T-helper 22 cell (primary cell): ENCODE data around the gene TMSB15C.
A peak's percentile ranks its signal among the peaks of the same experiment; 100 is the strongest.
"Not testable (repeated sequence)": the region's sequence is repeated elsewhere in the genome, so short reads cannot be mapped to it uniquely, and the experiment has no call there.

Experiments
- DNase-seq: peaks from one replicate; pipeline ENCODE4 v3.0.0-alpha.2; 2020; ENCODE audit warnings: low read depth

TMSB15C gene

DNA sequence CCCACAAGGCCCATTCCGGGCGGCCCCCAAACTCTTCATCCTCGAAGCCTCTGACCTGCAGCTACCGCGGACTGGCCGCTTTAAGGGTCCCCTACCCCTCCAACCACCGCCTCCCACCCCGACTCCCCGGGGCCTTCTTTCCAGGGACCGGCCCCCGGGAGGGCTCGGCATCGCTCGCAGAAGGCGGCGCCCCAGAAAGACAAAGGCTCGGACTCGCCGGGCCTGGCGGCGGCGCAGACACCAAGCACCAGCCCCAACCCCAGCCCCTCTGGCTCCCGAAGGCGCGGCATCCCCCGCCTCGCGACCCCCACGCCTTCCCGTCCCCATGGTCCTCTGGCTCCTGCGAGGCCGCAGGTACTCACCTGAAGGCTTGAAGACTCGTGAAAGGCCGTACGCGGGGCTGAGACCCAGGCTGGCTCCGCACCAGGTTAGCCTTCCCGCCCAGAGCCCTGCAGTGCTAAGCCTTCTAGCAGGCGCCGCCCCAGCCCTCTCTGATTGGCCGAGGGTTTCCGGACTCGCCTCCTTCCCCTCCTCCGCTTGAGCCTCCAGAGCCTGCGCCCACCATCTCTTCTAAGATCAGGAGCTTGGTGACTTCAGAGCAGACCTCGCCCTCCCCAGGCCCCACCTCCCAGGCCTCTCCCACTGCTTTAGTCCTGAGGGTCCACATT is at the start of gene TMSB15C:
Gene TMSB15C (minus strand): TSS at position 459 of the 668 bp plus-strand sequence.
- not testable (repeated sequence) for DNase-seq

DNA sequence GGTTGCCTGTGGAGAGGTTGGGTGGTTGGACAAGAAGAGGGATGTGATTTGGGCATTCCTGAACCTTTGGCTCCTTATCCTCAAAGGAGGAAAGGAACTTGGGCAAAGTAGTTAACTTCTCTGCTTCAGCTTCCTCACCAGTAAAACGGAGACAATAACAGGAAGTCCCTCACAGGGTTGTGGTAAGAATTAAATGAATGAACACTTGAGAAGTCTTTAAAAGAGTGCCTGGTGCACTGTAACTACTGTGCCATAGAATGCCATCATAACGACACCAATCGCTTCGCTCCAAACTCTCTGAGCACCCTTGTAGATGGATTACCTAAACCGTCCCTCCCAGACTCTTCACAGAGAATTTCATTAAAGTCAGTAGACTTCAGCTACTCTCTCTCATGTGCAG is 46.8 kb upstream of the TMSB15C start:
- DNase-seq = no peak

DNA sequence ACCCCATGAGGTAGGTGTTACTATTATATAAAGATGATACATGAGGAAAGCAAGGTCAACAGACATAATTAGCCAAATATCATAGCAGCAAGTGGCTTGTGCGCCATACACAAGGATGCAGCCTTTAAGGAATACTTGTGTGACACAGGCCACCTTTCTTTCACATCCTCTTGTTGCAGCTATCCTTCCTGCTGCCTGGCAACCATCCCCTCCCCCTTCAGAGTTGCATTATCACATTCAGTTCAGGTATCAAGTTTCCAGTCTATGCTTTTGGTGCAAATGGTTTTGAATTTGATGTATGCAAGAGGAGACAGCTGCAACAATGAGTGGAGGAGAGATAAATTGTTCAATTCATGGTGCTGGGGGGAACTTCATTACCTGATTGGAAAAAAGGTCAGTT is 42.7 kb upstream of the TMSB15C start:
- no peak for DNase-seq

DNA sequence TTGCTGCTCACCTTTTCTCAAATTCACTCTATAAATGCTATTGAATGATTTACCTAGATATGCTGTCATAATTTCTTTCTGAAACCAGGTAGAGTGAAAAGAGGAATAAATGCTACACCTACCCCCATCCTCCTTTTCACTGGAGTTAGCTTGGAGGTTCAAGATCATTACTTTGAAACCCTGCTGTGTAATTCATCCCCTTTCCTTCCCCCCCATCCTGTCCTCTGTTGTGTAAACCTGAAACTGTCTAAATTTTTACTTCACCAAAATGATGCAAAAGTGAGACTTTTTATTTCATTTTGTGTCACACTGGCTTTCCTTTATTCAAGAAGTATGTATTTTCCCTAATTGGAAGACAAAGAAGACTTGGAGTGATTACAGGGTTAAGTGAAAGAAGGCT is 41.7 kb upstream of the TMSB15C start:
- no peak for DNase-seq

DNA sequence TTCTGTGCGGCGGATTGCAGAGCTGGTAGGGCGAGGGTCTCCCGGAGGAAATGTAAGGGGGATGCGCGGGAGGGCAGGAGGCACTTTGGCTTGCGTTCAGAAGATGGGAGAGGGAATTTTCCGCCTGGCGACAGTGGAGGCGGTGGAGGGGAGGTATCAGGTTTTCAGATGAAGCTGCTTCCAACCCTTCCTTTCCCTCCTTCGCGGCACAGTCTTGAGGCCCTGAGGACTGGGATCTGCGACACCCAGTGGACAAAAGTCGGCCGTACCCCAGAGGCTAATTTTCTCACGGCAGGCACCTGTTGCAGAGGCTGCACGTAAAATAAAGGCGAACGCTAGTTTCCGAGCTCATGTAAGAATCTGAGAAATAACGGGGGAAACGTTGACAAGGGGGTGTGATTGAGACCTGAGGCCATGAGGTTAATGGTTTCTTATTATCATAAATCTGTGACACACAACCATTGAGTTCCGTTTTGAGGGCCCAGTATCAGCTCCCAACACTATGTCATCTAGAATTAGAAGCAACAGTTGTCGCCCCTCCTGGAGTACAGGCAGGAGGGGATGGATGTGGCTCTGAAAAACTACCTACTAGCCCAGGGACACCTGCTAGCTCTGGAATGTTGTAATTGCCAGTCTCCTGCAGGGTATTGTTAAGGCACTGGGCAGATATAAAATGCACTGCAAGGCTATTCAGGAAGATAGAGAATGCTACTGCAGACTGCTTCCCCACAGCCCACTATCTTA is 37.4 kb upstream of the TMSB15C start:
- DNase-seq = peak; percentile 14

DNA sequence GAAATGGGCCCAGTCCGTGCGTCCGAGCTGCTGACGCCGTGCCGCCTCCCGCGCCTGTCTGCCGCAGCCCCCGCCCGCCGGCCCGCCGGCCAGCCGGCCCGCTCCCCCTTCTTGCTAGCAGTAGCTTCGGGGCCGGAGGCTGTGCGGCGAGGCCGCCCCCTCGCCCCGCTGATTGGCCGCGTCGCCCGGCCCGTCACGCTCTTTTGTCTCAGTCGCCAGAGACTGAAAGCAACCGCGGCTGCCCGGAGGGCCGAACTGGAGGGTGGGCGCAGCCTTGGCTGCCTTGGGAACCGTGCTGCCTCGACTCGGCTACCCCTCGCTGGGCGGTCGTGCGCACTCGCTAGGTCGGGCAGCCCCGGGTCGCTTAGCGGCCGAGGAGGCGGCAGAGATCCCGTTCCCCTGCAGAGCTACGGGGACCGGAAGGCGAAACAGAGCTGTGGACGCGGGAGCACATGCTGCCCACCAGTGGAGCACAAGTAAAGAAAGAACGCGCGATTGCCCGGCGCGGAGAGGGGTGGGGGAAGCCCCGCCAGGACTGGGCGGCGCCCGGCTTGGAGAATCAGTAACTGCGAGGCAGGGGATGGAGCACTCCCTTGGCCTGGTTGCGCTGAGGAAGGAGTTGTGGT is 36.4 kb upstream of the TMSB15C start, which contains the start of gene ZCCHC18:
Gene ZCCHC18 (plus strand): TSS at position 198 of the 626 bp plus-strand sequence. CDS start 1,589 bp downstream, outside the sequence.
- peak; percentile 8 for DNase-seq

DNA sequence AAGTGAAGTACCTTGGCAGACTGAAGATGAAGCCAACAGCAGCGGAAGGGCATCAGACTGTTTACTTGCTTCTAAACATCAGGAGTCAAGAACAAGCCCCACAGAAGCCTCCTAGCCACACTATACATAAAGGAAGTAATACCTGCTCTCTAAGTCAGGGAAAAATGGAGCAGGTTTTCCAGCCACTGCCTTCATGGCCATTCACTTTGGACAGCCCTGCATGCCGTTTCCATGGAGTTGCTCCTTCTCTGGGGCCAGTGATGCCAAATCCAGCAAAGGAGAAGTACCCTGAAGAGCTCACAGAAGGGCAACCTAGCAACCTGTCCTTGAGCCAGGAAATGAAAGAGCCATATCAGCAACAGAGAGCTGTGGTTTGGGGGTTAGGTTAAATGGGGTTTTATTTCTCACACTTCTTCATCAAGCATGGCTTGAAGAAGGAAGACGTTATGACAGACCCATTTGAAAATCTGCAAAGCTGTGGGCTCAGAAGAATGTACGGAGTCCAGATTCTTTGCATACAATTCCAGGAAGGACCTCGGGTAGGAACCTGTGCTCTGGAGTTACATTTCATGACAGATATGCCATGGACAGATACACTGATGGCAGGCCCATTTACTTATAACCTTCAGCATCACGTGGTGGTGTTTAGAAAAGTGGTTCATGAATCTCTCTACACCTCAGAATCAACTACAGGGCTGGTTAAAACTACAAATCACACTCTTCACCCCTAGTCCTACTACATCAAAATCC is 34.6 kb upstream of the TMSB15C start:
- not testable (repeated sequence) for DNase-seq

DNA sequence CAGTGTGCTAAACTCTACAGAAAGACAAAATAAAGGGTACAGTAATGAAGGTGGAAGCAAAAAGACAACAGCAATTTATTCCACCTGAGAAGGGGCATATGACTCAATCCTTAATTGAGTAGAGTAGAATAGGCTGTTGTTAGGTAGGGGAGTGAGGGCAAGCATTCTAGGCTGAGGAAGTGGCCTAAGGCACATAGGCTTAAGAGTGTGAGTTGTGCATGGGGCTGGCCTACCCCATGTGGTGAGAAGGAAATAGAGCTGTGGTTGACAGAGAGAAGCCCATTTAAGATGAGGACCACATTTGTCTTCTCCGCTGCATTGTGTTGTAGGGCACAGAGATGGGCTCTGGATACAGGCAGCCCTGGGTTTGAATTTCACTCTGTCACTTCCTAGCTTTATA is 32.9 kb upstream of the TMSB15C start:
- no peak for DNase-seq

DNA sequence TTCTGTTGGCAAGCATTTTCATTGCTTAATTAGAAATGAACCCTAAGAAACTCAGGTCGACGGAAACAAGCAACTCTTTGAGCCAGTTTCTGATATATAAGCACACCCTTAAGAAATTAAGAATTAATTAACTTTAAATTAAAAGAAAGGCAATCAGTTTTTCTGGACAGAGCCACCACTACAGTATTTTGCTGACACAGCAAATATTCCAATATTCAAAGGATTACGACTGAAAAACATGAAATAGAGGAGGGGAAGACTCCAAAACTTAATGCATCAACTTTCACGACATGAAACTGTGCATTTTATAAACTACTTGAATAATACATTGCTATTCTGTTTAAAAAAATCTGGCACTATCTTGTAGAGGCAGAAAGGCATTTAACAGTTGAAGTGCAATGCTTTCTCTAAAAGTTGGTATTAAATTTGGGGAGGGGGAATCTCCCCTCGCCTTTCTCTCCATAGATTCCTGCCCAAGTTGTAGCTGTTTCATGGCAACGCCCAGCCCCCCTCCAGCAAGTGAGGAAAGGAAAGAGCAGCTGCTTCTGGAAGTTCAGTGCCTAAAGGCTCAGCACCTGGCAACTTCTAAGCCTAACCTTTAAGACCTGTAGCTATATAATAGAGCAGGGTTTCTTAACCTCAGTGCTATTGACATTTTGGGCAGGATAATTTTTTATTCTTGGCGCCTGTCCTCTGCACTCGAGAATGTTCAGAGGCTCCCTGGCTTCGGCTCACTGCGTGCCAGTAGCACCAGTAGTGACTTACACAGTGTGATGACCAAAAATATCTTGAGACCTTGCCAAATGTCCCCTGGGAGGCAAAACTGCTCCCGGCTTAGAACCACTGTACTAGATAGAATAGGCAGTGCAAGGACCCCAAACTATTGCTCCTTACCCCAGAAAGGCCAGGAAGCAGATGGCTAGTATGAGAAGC is 29.6 kb upstream of the TMSB15C start:
- DNase-seq = no peak

DNA sequence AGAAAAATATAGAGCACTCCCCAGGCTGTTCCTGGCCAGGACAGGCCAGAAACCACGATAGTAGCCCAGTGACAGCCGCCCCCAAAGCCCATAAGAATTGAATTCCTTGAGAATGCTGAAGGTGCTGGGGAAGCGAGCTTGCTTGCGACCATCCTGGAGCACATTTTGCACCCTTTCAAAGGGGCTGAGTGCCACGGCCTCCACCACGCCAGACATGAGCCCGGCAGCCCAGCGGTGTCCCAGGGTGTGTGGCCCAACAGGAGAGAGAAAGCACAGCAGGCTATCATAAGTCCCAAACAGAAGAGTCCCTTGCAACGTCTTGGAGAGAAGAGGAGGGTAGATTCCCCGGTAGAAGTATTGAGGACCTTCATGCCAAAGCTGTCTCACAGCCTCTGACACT is 28.6 kb upstream of the TMSB15C start:
- no peak for DNase-seq

DNA sequence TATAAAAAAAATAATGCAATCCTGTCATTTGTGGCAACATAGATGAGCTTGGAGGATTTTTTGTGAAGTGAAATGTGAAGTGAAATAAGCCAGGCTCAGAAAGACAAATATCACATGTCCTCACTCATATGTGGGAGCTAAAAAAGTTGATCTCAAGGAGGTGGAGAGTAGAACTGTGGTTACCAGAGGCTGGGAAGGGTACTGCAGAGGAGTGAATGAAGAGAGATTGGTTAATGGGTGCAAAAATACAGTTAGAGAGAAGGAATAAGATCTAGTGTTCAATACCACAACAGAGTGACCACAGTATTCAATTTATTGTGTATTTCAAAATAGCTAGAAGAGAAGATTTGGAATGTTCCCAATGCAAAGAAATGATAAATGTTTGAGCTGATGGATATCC is 22.9 kb upstream of the TMSB15C start:
- DNase-seq = no peak

DNA sequence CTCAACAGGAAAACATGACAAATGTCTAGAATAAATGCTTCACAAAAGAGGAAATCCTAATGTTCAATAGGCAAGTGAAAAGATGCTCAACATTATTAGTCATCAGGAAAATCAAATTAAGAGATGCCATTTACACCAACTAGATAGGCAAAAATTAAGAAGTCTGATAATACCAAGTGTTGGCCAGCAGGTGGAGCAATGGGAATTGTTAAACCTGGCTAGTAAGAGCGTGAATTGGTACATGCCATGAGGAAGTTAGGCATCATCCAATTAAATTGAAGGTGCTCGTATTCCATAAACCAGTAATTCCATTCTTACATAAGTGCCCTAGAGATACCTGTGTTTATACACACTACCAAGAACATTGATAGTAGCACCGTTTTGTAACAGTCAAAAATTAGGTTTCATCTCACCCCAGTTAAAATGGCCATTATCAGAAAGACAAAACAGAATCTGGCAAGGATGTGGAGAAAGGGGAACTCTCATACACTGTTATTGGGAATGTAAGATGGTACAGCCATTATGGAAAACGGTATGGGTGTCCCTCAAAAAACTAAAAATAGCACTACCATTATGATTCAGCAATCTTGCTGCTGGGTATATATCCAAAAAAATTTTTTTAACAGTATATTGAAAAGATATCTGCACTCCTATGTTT is 22.2 kb upstream of the TMSB15C start:
- DNase-seq = peak; percentile 15

DNA sequence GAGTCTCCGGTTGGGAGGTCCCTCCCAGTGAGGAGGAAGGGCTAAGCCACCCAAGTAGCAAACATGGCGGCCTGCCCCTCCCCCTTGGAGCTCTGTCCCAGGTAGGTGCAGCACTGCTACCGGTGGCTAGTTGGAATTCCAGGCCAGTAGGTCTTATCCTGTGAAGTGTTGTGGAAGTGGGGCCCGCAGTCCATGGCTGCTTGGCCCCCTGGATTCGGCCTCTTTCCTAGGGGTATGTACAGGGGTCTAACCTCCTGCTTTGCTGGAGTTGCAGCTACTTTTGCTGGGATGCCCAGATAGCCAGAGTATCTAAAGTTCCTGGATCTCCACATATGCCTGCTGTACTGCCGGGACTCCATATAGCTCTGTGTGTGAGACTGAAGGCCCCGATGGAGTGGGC is 9.9 kb upstream of the TMSB15C start:
- DNase-seq = no peak

DNA sequence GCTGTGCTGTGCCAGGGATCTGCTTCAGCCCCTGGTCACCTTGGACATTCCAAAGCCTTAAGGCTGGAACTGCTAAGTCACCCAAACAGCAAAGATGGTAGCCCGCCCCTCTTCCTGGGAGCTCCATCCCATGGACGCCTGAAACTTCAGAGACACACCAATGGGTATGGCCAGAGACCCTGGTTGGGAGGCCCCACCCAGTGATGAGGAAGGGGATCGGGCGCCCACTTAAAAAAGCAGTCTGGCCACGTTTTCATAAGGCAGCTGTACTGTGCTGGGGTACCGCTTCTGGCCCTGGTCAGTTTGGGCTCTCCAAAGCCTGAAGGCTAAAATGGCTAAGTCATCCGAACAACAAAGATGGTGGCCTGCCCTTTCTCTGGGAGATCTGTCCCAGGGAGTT is 9.4 kb upstream of the TMSB15C start:
- DNase-seq = no peak

DNA sequence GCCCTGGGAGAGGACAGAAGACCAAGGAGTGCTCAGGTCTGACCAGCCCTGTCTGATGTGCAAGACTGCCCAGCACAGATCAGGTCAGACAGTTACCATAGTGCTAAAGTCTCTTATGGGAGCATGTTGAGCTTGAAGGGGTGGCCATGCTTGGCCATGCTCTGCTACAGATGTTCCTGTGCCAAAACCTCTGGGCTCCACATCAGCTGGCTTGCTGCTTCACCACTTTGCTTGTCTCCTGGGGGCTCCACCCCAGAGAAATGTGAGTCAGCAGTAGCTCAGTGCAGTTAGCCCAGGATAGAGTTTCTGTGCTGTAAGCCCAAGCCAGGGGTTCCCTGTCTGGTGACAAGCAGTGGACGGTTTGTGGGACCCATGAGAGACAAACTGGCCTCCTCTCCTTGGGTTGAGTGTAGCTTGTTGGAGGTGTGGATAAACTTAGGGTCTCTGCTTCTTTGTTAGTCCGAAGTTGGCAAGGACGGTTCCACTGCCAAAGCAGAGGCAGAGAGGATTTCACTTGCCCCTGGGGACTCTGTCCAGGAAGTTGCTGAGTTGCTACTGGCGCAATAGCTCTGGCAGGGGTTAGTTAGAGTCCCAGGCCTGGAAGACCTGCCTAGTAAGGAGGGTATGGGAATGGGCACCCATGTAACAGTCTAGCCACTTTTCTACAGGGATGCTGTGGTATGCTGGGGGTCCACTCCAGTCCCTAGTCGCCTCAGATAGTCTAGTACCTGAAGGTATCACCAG is 8.7 kb upstream of the TMSB15C start:
- no peak for DNase-seq

DNA sequence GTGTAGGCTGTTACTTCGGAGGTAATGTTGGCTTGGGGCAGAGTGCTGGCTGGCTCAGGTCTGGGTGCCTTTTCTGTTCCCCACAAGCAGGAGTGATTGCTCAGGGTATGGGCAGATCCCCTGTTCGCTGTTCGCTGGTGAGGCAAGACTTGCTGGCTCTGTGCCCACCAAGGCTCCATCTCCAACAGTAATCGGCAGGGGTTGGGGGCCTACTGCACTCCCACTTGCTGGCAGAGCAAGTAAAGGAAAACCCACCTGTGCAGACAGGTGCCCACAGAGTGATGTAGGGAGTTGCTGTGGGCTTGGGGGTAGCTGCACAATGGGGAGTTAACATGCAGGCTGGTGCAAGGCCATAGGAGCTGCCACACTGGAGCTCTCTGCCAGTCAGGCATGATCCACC is 8.0 kb upstream of the TMSB15C start:
- DNase-seq = no peak

DNA sequence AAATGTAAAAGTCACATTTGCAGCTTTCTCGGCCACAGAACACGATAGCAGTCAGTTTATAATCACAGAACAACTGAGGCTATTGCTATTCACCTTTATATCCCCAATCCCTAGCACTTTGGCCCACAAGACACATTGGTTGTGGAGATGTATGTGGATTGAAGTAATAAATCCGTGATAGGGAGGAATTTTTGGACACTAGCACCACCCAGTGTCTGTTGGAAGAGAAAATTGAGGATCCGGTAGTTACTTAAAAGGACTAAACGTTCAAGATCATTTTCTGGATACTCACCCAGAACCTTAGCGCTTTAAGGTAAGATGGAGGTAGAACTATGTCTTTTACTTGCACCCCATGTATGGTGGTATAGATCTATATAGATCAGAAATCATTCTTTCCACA is 1.8 kb upstream of the TMSB15C start:
- DNase-seq = not testable (repeated sequence)

DNA sequence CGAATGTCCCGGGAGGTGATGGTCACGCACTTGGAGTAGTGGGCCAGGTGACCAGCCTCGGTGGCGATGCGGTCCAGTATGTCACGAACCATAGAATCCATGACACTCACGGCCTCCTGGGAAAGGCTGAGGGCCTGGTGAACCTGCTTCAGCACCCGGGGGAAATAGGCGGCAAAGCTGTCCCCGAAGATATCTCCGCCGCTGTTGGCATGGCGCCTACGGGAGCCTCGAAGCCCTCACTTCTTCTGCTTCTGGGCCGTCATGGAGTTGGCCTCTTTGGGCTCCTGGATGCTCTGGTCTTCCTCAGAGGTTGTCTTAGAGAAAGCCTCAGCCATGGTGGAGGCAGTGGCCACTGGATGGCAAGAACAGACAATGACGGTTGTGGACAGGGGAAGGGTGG is 13.4 kb downstream of the TMSB15C start:
- not testable (repeated sequence) for DNase-seq

DNA sequence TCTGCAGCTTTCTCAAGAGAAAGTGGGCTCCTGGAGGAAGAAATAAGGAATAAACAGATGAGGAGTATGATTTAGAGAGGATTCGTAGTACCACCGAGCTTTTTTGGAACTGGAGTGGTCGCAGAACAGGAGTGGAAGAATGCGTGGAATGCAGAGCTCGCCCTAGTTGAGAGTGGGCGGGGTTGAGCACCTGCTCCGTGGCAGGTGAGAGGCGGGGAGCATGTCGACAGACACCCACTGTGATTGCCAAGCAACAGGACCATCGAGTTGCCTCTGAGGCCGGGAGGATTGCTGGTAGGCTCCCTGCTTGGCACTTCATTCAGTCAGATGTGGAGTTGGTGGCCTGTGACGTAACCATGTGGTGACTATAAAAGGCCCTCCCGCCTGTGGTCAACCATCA is 21.1 kb downstream of the TMSB15C start:
- DNase-seq = not testable (repeated sequence)

DNA sequence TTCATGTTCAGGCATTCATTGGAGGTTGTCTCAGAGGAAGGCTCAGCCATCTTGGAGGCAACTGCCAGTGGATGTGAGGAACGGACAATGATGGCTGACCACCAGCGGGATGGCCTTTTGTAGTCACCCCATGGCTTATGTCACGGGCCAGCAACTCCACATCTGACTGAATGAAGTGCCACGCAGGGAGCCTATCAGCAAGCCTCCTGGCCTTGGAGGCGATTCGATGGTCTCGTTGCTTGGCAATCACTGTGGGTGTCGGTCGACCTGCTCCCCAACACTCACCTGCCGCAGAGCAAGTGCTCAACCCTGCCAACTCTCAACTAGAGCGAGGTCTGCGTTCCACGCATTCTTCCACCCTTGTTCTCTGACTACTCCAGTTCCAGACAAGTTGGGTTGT is 28.9 kb downstream of the TMSB15C start:
- DNase-seq = no peak
